Activated CD8-positive, alpha-beta memory T cell treated with anti-CD3 and anti-CD28 coated beads for 36 hours (primary cell): ENCODE data around the gene SIRPG. TPM values are rescaled to one million over a fixed set of nuclear protein-coding genes. Genes with fewer than 3 reads are reported as not detected.
"Not testable (repeated sequence)": the region's sequence is repeated elsewhere in the genome, so short reads cannot be mapped to it uniquely, and the experiment has no call there.

Source experiments
- CTCF ChIA-PET: fragments of 350-600 bp; sonication (Branson Sonifier 250); formaldehyde crosslinking; loops from one replicate; lab custom pipeline; 2021; ENCODE audit warnings: antibody characterized with exemption; lab: Charles Lee
- POLR2A ChIA-PET: fragments of 350-600 bp; sonication (Branson Sonifier 250); formaldehyde crosslinking; loops from one replicate; lab custom pipeline; 2021; ENCODE audit warnings: antibody characterized with exemption; lab: Charles Lee
- total RNA-seq, 2 experiments: library from RNA; stranded (reverse); gene quantifications; one replicate each; pipeline ENCODE4 v1.2.3, GENCODE V29; 2021

The SIRPG gene
- total RNA-seq, 2 experiments from 2014 or later = 16.5 to 16.8 TPM

GRCh38 chr20:1646975-1647431 is 10.6 kb downstream of the SIRPG start:
- ChIA-PET POLR2A (interaction anchor here (0.6 kb wide), 1 partner anchor 24 kb away, joined by 3 read pairs; no protein-coding TSS in a partner anchor), CTCF (interaction anchor here (1.3 kb wide), 1 partner anchor 88 kb away, joined by 3 read pairs; no protein-coding TSS in a partner anchor)

GRCh38 chr20:1644101-1644962 is 13.2 kb downstream of the SIRPG start:
- CTCF ChIA-PET = no interaction called here
- POLR2A ChIA-PET = no interaction called here

- CTCF ChIA-PET, POLR2A ChIA-PET: not testable (repeated sequence)
Observed at GRCh38 chr20:1638643-1639042, 18.9 kb downstream of the SIRPG start.

- POLR2A ChIA-PET = no interaction called here
- CTCF ChIA-PET = no interaction called here
Observed at GRCh38 chr20:1637755-1638154, 19.8 kb downstream of the SIRPG start.

GRCh38 chr20:1637226-1637625 is 20.4 kb downstream of the SIRPG start:
- ChIA-PET CTCF (no interaction called here), POLR2A (no interaction called here)

GRCh38 chr20:1636621-1637020 is 21.0 kb downstream of the SIRPG start:
- CTCF ChIA-PET = no interaction called here
- POLR2A ChIA-PET = no interaction called here

- ChIA-PET CTCF (no interaction called here), POLR2A (no interaction called here)
Observed at GRCh38 chr20:1635291-1635979, 22.1 kb downstream of the SIRPG start.

- ChIA-PET CTCF (no interaction called here), POLR2A (no interaction called here)
Observed at GRCh38 chr20:1633535-1633934, 24.0 kb downstream of the SIRPG start.

GRCh38 chr20:1632178-1632577 is 25.4 kb downstream of the SIRPG start:
- ChIA-PET POLR2A (no interaction called here), CTCF (interaction anchor here (1.8 kb wide), 1 partner anchor 18 kb away, joined by 5 read pairs; no protein-coding TSS in a partner anchor)

- CTCF ChIA-PET = interaction anchor here (0.6 to 1.8 kb wide), 2 partner anchors 19 to 1033 kb away, joined by 3 to 5 read pairs; no protein-coding TSS in a partner anchor
- POLR2A ChIA-PET = no interaction called here
Observed at GRCh38 chr20:1631309-1632151, 26.0 kb downstream of the SIRPG start.

GRCh38 chr20:1630186-1630585 is 27.4 kb downstream of the SIRPG start:
- ChIA-PET POLR2A (no interaction called here), CTCF (no interaction called here)

GRCh38 chr20:1629321-1629720 is 28.3 kb downstream of the SIRPG start:
- POLR2A ChIA-PET = no interaction called here
- CTCF ChIA-PET = interaction anchor here (0.5 kb wide), 1 partner anchor 133 kb away, joined by 3 read pairs; no protein-coding TSS in a partner anchor

- POLR2A ChIA-PET = no interaction called here
Observed at GRCh38 chr20:1628621-1629020, 29.0 kb downstream of the SIRPG start.

GRCh38 chr20:1627200-1627550 is 30.4 kb downstream of the SIRPG start:
- CTCF ChIA-PET = no interaction called here
- POLR2A ChIA-PET = no interaction called here

More at GRCh38 chr20:1628621-1629020, 29.0 kb downstream of the SIRPG start:
- CTCF ChIA-PET = no interaction called here

GRCh38 chr20:1626528-1627199 is 30.9 kb downstream of the SIRPG start:
- ChIA-PET CTCF (no interaction called here), POLR2A (no interaction called here)

GRCh38 chr20:1625083-1625690 is 32.4 kb downstream of the SIRPG start:
- CTCF ChIA-PET = no interaction called here

GRCh38 chr20:1623501-1624205 is 33.9 kb downstream of the SIRPG start:
- POLR2A ChIA-PET = no interaction called here
- CTCF ChIA-PET = interaction anchor here (1.0 kb wide), 1 partner anchor 43 kb away, joined by 3 read pairs; no protein-coding TSS in a partner anchor

More at GRCh38 chr20:1625083-1625690, 32.4 kb downstream of the SIRPG start:
- POLR2A ChIA-PET = interaction anchor here (0.5 to 1.5 kb wide), 2 partner anchors 52 to 1407 kb away, joined by 3 read pairs; no protein-coding TSS in a partner anchor

- POLR2A ChIA-PET = no interaction called here
- CTCF ChIA-PET = interaction anchor here (1.0 kb wide), 1 partner anchor 44 kb away, joined by 3 read pairs; no protein-coding TSS in a partner anchor
Observed at GRCh38 chr20:1622450-1622849, 35.1 kb downstream of the SIRPG start.
